NCI-H446 treated with DMSO at 0.1 percent for 48 hours (cell line): ENCODE results near the gene CYLD.
A peak's percentile ranks its signal among the peaks of the same experiment; 100 is the strongest.

Experiments
- DNase-seq: peaks from one replicate; lab custom pipeline; 2025; lab: John Stamatoyannopoulos, UW

CYLD gene

GRCh38 chr16:50741781-50742575 lies at the start of gene CYLD:
CYLD (plus strand) TSS chr16:50742086; CDS start chr16:50749699, 7,613 bp downstream.
- DNase-seq, result peak; percentile 94

GRCh38 chr16:50692644-50692998 lies 49.3 kb upstream of the CYLD start:
- DNase-seq, result no peak

DNA sequence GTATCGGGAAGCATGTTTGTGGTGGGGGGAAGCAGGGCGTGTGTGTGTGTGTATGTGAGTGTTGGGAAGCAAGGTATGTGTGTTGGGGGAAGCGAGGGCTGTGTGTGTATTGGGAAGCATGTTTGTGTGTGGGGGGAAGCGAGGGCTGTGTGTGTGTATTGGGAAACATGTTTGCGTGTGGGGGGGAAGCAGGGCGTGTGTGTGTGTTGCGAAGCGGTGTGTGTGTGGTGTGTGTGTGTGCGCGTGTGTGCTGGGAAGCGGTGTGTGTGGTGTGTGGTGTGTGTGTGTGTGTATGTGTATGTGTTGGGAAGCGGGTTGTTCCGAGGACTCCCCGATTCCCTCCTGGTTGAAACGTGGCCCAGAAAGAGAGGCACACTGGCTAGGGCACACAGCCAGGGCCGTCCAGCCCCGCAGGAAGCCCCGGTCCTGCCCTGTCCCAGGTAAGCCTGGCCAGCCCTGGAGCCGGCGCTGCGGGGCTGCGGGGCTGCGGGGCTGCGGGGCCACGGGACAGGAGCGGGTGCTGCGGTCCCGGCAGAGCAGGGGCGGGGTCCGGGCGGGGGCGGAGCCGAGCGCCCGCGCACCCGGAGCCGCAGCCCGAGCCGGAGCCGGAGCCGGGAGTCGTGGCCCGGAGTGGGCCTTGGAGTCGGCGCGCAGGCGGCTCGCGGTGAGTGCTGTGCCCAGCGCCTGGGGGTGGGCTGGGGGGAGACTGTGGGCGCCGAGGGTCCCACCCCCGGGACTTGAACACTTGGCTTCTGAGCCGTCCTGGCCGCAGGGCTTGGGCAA lies 48.7 kb upstream of the CYLD start, which contains the start of gene NOD2:
Gene NOD2, plus strand, starts transcription at position 608 of the 783 bp plus-strand sequence. CDS start 5,890 bp downstream, outside the sequence.
- no peak for DNase-seq

DNA sequence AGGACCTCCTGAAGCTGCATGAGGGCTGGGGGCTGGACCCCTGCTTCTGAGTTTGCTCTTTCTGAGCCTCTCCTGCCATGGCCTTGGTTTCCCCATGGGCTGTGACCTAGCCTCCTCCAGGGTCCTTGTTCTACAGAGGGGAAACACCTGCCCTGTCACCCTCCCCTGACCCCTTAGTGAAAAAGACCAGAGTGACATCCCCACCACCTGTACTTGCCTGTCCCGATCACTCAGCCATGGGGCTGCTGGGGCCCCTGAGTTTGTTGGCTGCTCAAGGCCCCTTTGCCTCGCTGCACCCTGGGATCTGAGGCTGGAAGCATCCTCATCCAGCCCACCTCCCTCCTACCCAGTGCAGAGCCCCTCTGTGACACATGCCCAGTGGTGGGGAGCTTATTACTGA lies 47.7 kb upstream of the CYLD start:
- DNase-seq, result no peak

GRCh38 chr16:50695017-50696000 lies 46.6 kb upstream of the CYLD start:
- DNase-seq, result no peak

DNA sequence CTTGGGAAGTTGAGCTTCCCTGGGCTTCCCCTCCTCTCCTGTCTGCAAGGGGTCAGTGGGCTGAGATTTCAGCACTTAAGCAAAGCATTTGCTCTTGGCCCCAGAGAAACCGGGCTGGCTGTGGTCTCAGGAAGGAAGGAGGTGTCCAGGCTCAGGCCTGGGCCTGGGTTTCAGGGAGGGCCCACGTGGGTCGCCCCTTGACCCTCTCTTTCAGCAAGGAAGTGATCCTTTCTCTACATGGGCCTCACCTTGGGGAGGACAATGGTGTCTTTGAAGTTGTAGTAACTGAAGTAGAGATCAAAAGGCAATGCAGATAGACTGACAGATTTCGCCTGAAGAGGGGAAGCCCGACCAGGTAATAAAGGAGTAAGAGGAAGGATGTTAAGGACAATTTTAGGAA lies 45.8 kb upstream of the CYLD start:
- DNase-seq, result no peak

DNA sequence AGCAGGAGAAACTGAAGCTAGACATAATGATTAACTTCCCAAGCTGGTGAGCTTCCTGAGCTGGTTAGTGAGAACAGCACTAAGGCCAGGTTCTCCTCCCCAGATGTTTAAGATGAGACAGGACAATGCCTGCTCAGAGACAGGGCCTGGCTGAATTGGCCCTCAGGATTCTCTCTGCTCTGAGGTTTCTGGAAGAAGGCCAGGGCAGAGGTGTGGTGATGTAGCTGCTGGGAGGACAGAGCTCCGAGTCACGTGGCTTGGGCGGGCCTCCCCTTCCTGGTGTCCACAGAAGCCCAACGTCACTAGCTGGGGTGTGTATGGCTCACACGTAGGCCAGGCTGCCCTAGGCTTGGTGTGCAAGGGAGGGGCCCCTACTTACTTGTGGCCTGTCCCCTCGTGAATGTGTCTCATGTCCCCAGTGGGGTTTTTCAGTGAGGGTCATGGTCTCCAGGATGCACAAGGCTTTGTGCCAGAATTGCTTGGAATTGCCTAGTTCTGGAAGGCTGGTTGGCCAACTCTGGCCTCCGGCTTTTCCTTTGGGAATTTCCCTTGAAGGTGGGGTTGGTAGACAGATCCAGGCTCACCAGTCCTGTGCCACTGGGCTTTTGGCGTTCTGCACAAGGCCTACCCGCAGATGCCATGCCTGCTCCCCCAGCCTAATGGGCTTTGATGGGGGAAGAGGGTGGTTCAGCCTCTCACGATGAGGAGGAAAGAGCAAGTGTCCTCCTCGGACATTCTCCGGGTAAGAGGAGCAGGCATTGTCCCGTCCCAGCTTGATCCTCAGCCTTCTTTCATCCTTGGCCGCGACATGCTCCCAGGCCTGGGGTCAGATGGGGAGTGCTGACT lies 45.1 kb upstream of the CYLD start:
- no peak for DNase-seq

DNA sequence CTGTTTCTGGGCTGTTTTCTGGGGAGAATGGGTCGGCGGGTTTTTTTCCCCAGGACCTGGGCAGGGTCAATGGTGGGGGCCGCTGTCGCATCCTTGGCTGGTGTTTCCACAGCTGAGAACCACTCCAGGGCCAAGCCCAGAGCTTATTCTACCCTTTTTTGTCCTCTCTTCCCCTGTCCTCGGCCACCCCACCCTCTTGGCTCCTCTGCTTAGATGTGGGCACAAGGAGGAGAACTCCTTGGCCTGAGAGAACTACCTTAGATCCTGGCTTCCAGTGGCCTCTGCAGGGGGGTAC lies 44.5 kb upstream of the CYLD start:
- no peak for DNase-seq

DNA sequence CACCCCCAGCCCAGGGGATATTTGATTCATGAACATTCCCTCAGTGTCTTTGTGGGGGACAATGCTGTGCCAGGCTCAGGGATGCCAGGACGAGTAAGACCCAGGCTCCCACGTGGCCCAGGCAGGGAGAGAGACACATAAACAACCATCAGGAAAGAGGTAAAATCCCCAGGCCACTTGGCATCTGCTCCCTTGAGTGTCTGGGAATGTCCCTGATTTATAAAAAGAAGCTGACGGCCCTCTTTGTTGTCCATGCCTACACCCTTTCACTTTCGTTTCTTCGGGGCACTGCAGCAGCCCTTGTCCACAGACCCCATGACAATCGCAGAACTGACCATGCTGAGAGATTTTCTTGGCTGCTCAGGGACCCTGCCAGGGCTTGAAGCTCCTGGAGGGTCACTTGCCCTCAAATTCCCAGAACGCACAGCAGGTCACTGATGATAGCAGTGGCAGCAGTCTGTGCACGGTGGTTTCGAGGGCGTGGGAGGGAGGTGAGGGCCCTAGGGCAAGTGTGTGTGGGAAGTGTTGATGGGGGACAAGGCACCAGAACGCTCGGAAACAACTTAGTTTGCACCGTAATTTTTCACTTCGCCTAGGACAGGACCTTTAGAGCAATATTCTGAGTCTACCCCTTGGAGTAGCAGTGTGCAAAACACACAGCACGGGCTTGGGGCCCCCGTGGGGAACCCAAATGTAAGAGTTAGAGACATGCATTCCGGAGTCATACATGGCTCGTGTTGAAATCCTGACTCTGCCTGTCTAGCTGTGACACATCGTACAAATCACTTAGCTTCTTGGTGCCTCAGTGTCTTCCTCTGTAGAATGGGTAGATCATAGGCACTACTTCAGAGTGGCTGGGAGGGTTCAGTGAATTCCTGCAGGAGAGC lies 43.8 kb upstream of the CYLD start:
- DNase-seq, result no peak

DNA sequence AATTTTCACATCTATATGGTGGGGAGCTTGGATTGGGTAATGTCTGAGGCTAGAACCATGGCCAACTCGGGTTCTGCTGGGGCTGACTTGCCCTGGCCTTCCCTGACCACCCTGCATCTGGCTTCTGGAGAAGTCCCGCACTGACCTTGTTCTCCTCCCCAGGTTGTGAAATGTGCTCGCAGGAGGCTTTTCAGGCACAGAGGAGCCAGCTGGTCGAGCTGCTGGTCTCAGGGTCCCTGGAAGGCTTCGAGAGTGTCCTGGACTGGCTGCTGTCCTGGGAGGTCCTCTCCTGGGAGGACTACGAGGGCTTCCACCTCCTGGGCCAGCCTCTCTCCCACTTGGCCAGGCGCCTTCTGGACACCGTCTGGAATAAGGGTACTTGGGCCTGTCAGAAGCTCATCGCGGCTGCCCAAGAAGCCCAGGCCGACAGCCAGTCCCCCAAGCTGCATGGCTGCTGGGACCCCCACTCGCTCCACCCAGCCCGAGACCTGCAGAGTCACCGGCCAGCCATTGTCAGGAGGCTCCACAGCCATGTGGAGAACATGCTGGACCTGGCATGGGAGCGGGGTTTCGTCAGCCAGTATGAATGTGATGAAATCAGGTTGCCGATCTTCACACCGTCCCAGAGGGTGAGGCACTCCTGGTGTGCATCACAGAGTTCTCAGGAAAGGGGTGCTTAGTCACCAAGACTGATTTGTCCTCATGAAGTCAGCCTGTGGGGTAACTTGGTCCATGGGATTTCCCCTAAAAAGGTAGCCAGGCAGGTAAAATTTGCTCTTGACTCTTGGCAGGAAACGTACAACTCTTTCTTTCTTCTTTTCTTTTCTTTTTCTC lies 42.3 kb upstream of the CYLD start:
- DNase-seq, result no peak

- DNase-seq, result peak; percentile 13
Observed at GRCh38 chr16:50702725-50703124, 39.2 kb upstream of the CYLD start.

DNA sequence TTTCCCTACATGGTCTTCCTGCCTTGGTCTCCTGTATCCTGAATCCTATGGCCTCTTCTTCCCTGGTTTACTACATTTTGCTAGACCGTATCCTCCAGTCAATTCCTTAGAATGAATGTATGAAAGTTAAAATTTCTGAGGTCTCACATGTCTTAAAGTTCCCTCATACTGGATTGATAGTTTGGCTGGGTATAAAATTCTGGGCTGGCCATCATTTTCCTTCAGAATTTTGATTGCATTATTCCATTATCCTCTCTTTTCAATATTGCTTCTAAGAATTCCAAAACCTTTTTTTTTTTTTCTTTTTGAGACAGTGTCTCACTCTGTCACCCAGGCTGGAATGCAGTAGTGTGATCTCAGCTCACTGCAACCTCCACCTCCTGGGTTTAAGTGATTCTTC lies 37.6 kb upstream of the CYLD start:
- no peak for DNase-seq

DNA sequence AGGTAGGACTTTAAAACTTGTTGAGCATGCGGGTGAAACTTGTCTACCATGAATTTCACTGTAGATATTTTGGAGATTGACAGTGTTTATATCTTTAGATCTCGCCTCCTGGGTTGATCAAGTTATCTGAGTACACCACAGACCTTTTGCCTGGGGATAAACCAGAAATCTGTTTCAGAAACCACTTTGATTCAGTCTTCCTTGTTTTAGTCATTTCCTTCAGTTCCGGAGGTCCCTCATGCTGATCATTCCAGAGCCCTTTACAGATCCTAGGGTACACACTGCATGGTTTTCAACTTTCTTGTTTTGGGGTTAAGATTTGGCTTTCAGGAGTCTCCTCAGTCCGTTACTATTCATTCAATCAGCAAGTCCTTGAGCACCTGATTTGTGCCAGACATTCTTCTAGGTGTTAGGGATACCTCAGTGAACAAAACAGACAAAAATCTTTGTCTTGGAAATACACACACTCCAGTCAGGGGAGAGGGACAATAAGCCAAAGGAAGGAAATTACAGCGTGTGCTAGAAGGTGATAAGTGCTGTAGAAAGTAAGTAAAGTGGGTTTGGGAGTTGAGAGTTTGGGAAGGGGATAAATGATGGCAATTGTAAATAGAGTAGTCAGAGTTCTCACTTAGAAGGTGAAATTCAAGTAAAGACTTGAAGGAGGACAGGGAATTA lies 36.3 kb upstream of the CYLD start:
- DNase-seq, result no peak

GRCh38 chr16:50706250-50706649 lies 35.6 kb upstream of the CYLD start:
- DNase-seq, result no peak

DNA sequence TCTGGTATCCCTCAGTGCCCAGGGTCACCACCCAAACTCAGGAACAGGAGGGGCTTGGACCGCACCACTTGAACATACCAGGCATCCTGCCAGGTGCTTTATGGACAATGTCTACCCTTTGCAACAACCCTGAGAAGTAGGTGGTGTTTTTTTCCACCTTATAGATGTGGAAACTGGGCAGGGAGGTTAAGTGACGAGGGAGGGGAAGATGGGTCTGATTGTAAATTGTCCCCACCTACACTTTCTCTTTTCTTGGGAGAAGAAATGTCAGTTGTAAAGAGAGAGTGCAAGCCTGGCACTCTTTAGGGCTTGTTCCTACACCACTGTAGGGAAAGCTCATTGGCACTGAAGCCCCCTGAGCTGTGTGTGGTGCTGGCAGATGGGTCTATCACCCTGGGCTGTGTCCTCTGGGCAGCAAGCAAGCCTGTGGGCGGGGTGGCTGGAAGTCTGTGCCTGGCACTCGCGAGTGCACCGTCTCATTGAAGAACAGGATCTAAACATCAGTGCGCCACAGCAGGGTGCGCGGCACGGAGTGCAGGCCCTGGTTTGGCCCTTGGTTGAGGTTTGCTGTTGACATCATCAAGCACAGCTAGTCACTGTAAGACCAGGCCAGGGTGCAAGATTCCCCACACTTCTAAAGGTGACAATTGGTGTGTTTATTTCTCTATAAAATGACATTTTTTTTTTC lies 33.4 kb upstream of the CYLD start:
- DNase-seq, result no peak

GRCh38 chr16:50709061-50709684 lies 32.7 kb upstream of the CYLD start:
- no peak for DNase-seq

GRCh38 chr16:50709980-50710379 lies 31.9 kb upstream of the CYLD start:
- DNase-seq, result no peak

GRCh38 chr16:50711040-50711439 lies 30.8 kb upstream of the CYLD start:
- no peak for DNase-seq
